Parathyroid adenoma (tissue), 2 donors: ENCODE measurements around the gene ANKS1A.
"Not testable (repeated sequence)": the region's sequence is repeated elsewhere in the genome, so short reads cannot be mapped to it uniquely, and the experiment has no call there.

Source experiments
- H2AFZ ChIP-seq: fragments of 300-600 bp; sonication (generic); one replicate; pipeline ENCODE4 v1.7.0; 2017; ENCODE audit warnings: antibody characterized with exemption, mild to moderate bottlenecking
- H3K27ac ChIP-seq: fragments of 300-600 bp; sonication (generic); one replicate; pipeline ENCODE4 v1.7.0; 2017
- H3K27me3 ChIP-seq: fragments of 300-600 bp; sonication (generic); one replicate; pipeline ENCODE4 v1.7.0; 2017; ENCODE audit warnings: low read length; ENCODE audit not compliant: control insufficient read depth, insufficient read depth
- H3K36me3 ChIP-seq: fragments of 300-600 bp; sonication (generic); one replicate; pipeline ENCODE4 v1.7.0; 2017; ENCODE audit warnings: low read length; ENCODE audit not compliant: control insufficient read depth, insufficient read depth
- H3K4me1 ChIP-seq: fragments of 300-600 bp; sonication (generic); one replicate; pipeline ENCODE4 v1.7.0; 2017; ENCODE audit warnings: control low read depth
- H3K4me2 ChIP-seq: fragments of 300-600 bp; sonication (generic); one replicate; pipeline ENCODE4 v1.7.0; 2017; ENCODE audit warnings: low read length
- H3K4me3 ChIP-seq: fragments of 300-600 bp; sonication (generic); one replicate; pipeline ENCODE4 v1.7.0; 2017; ENCODE audit warnings: low read depth, low read length
- H3K79me2 ChIP-seq: fragments of 300-600 bp; sonication (generic); one replicate; pipeline ENCODE4 v1.7.0; 2017; ENCODE audit warnings: control low read depth
- H3K9ac ChIP-seq: fragments of 300-600 bp; sonication (generic); one replicate; pipeline ENCODE4 v1.7.0; 2017; ENCODE audit warnings: mild to moderate bottlenecking
- H3K9me3 ChIP-seq: fragments of 300-600 bp; sonication (generic); one replicate; pipeline ENCODE4 v1.7.0; 2017; ENCODE audit warnings: low read length; ENCODE audit not compliant: control insufficient read depth
- TF ChIP-seq, protein P1 (sequence below): fragments of 300-600 bp; sonication (generic); IDR thresholded peaks from one replicate; pipeline ENCODE4 v1.7.0; 2017; ENCODE audit warnings: antibody characterized with exemption, mild to moderate bottlenecking
- donor health status: primary hyperparathyroidism.

Gene ANKS1A

GRCh38 chr6:34877869-34878485 lies 11.1 kb upstream of the ANKS1A start:
- Histone ChIP-seq H3K27ac (no peak overlapping the region), H3K4me1 (no peaks in the 10 kb centered on the region), H3K4me2 (no peak overlapping the region), H3K9me3 (no peaks in the 10 kb centered on the region), H3K36me3 (no peaks in the 10 kb centered on the region), H3K9ac (no peak overlapping the region), H2AFZ (no peak overlapping the region), H3K27me3 (no peaks in the 10 kb centered on the region), H3K4me3 (no peak overlapping the region), H3K79me2 (no peaks in the 10 kb centered on the region)
- TF ChIP-seq, protein P1, sequence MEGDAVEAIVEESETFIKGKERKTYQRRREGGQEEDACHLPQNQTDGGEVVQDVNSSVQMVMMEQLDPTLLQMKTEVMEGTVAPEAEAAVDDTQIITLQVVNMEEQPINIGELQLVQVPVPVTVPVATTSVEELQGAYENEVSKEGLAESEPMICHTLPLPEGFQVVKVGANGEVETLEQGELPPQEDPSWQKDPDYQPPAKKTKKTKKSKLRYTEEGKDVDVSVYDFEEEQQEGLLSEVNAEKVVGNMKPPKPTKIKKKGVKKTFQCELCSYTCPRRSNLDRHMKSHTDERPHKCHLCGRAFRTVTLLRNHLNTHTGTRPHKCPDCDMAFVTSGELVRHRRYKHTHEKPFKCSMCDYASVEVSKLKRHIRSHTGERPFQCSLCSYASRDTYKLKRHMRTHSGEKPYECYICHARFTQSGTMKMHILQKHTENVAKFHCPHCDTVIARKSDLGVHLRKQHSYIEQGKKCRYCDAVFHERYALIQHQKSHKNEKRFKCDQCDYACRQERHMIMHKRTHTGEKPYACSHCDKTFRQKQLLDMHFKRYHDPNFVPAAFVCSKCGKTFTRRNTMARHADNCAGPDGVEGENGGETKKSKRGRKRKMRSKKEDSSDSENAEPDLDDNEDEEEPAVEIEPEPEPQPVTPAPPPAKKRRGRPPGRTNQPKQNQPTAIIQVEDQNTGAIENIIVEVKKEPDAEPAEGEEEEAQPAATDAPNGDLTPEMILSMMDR: no peak

GRCh38 chr6:34884073-34884472 lies 5.0 kb upstream of the ANKS1A start:
- H3K4me1 ChIP-seq, H3K27me3 ChIP-seq, H3K4me3 ChIP-seq, H3K27ac ChIP-seq, H3K36me3 ChIP-seq, H3K9ac ChIP-seq, H2AFZ ChIP-seq, H3K4me2 ChIP-seq, H3K9me3 ChIP-seq: not testable (repeated sequence)
- peaks cover 13% of the 10 kb centered on the region for H3K79me2 ChIP-seq

- TF ChIP-seq, protein P1: no peak
- no peaks in the 10 kb centered on the region for H3K4me1 ChIP-seq
- H3K9me3 ChIP-seq: no peaks in the 10 kb centered on the region
- no peak overlapping the region for H2AFZ ChIP-seq
- no peak overlapping the region for H3K4me3 ChIP-seq
- no peaks in the 10 kb centered on the region for H3K36me3 ChIP-seq
- no peak overlapping the region for H3K27ac ChIP-seq
- H3K9ac ChIP-seq: no peak overlapping the region
- no peaks in the 10 kb centered on the region for H3K27me3 ChIP-seq
- H3K4me2 ChIP-seq: no peak overlapping the region
- peaks cover 13% of the 10 kb centered on the region for H3K79me2 ChIP-seq
Measured at GRCh38 chr6:34884996-34885395, 4.1 kb upstream of the ANKS1A start.

GRCh38 chr6:34885837-34886236 lies 3.2 kb upstream of the ANKS1A start:
- peaks cover 15% of the 10 kb centered on the region for H3K79me2 ChIP-seq
- not testable (repeated sequence) for H3K9ac ChIP-seq, H3K36me3 ChIP-seq, H3K27ac ChIP-seq, H3K4me3 ChIP-seq, H2AFZ ChIP-seq, H3K27me3 ChIP-seq, H3K4me1 ChIP-seq, H3K4me2 ChIP-seq, H3K9me3 ChIP-seq

- H2AFZ ChIP-seq: peak within 1 kb of the TSS; percentile 95
- peak within 1 kb of the TSS; percentile 98 for H3K4me3 ChIP-seq
- H3K9ac ChIP-seq: peak within 1 kb of the TSS; percentile 42
- no peaks in the 10 kb centered on the region for H3K9me3 ChIP-seq
- no peaks in the 10 kb centered on the region for H3K27me3 ChIP-seq
- no peaks in the 10 kb centered on the region for H3K36me3 ChIP-seq
- TF ChIP-seq, protein P1: no peak
- peak within 1 kb of the TSS; percentile 90 for H3K27ac ChIP-seq
- peaks cover 21% of the 10 kb centered on the region for H3K79me2 ChIP-seq
- peak within 1 kb of the TSS; percentile 82 for H3K4me2 ChIP-seq
- peaks cover 6% of the 10 kb centered on the region for H3K4me1 ChIP-seq
Measured at GRCh38 chr6:34887753-34888513, 1.1 kb upstream of the ANKS1A start, which contains the start of gene TAF11. Gene TAF11 (minus strand): TSS chr6:34888042. CDS start chr6:34887957, 85 bp downstream.
